GM19351 (cell line): ENCODE measurements around the gene SLC6A12.

Source experiments
- ATAC-seq: cut with Tn5 transposase; IDR thresholded peaks from one replicate; pipeline ENCODE4 v1.9.1; 2021; ENCODE audit warnings: mild to moderate bottlenecking, moderate library complexity; ENCODE audit not compliant: unreplicated experiment

Gene SLC6A12

DNA sequence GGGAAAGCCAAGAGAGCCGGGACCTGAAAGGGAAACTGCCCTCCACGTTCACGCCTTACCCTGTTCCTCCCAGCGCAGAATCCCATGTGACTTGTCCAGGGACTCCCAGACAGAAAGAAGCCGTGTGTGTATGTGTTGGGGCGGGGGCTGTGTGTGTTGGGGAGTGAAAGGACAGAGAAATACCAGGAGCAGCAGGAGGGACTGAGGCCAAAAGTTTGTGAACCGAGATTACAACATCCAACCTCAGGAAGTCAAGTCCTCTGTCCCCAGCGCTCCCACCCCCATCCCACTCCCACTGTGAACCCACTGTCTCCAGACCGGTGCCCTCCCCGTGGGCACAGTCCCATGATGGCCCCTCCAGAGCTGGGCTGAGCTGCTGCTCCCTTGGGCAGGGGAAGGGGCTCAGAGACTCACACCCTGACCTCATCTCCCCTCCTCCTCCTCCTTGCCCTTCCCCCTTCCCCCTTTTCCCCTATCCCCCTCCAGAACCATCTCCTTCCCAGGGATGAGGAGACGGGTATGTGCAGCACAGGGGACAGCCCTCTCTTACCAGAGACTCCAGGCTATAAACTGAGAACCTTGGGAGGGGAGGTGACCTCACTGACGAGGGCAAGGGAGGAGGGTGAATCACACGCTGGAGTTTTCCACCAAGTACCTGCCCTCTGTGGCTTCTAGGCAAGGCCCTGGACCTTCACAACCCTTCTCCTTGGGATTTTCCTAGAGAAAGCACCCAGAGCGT, at the start of gene SLC6A12:
Gene SLC6A12 (minus strand): TSS at position 155 of the 739 bp plus-strand sequence. CDS start 4,171 bp downstream, outside the sequence.
- no peak for ATAC-seq

DNA sequence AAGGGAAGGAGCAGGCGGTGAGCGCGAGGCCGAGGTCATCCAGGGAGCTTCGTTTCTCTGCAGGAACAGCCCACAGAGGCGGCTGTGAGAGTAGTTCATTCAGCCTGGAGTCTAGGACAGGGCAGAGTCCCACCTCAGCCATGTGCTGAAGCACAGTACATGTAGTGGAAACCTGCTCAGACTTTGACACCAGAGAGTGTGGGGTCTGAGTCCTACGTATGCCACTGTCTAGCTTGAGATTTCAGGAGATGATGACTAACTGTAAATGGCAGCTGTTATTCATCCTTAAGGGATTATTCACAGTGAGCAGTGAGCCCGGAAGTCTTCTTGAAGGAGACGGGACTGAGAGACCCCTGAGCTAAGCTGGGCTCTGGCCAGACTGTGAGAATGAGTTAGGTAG, 49.6 kb upstream of the SLC6A12 start:
- no peak for ATAC-seq

DNA sequence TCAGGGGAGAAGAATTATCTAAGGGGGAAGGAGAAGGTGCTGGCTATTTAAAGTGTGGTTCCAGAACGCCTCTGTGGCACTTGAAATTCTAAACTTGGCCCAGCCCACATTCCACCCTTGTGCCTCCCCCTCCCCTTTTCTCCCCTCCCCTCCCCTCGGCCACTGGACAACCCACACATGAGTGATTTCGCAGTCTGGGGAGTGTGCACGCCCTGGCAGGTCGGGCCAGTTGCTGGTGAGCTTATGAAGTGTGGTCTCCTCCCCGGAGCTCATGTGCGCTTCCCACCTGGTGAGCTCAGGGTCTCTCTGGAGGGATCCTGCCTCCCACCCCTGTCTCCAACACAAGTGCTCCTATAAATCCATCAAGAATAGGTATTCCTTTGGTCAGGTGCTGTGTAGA, 48.9 kb upstream of the SLC6A12 start, which contains the start of gene SLC6A13:
Gene SLC6A13 (minus strand): TSS at position 20 of the 400 bp plus-strand sequence. CDS start 2,784 bp downstream, outside the sequence.
- ATAC-seq: no peak

DNA sequence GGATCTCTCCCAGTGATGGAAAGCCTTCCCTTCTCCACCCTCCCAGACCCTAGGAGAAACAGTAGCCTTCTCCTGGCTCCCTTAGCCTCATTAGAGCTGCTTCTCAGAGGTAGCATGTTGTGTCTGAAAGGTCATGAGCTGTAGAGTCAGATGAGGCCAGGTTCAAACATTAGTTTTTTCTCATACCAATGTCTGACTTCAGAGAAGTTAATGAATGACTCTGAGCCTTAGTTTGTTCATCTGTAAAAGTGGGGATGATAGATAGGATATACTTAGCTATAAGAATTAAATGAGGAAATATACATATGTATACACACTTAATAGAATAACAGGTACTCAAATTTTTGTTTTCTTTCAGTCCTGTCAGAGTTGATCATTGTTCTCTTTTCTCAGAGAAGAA, 48.2 kb upstream of the SLC6A12 start:
- ATAC-seq: no peak

DNA sequence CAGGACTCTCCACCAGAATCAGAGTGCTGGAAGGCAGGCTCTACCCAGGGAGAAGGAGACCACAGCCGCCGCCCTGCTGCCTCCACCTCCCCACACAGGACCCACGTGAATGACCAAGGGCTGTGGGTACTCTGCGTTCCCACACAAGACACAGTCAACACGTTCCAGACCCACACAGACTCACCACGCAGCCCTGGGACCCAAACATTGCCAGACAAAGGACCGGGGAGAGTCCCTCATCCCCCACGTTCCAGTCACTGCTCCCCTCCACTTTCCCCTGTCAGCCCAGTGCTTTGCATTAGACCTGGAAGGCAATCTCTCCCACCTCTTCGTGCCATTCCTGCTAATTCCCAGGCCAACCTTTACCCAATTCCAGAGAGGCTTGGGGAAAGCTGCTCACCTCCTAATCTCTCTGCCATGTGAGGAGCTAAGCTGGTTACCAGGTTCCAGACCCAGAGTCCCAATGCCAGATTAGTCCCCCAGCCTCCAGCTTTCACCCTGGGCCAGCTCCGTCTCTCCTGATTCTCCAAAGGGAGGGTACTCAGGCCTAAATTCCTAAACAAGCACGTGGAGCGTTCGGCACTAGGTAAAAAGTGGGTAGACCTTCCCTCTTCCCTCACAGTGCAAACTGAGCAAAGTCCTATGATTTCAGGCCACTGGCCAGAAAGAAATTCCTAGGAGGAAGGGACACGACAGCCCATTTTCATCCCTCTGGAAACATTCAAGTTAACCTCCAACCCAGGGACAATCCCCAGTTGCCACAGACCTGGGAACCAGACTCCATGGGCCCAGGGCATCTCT, 43.8 kb upstream of the SLC6A12 start:
- no peak for ATAC-seq

DNA sequence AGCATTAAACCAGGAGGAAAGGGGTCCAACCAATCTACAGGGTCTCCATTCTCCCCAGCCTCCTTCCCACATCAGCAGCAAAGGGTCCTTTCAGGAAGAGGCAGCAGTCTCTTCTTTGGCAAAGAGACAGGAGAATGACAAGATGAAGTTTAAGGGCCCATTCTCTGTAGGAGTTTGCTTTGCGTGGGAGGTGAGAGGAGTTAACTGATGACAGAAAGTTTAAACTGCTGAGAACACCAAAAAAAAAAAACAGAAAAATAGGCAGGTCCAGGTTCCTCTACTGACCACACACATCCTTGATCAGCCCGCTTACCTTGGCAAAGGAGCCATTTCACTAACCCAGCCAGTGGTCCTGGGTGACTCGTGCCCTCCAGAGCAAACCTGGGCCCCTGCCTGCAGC, 43.0 kb upstream of the SLC6A12 start:
- no peak for ATAC-seq

DNA sequence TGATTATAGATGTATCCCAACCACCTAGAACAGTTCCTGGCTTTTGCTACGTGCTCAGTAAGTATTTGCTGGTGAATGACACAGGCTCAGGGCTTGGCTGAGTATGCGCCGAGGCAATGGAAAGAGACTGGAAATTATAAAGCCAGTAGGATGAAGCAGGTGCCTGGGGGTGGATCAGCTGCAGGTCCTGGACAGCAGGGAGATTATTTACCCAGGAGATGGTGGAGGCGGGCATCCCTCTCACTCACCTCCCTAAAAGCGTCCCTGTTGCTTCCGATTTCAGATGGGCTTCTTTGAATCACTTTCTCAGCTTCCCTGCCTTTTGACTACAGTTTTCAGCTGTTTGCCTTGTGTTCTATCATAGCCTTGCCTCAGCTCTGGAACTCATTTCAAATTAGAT, 42.3 kb upstream of the SLC6A12 start:
- no peak for ATAC-seq

DNA sequence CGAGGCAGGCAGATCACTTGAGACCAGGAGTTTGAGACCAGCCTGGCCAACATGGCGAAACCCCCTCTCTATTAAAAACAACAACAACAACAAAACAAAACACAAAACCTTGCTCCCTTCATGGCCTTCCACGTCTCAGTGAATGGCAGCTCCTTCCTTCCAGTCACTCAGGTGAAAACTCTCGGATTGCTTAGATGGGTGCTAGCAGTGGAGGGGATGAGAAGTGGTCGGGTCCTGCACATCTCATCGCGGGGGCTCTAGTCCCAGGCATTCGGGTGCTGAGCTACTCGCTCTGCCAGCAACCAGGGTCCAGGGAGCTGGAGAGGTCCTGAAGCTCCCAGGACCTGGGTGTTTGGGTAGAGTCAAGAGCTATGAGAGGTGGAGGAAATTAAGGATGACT, 41.0 kb upstream of the SLC6A12 start:
- ATAC-seq: no peak

DNA sequence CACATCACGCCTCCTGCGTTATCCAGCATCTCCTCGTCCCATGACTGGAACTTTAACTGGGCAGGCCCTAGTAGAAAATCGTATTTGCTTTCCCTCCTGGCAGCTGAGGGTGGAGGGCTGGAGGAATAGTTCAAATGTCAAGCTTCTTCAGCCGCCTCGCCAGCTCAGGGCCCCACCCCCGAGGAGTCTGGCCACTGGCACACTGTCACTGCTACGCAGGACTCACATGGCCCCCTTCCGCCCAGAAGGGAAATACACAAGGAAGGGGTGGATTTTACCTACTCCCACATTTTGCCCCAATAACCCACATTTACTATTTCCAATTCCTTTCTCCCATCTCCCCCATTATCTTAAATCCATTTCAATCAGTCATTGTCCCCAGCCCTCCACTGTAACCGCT, 40.1 kb upstream of the SLC6A12 start:
- ATAC-seq: no peak

DNA sequence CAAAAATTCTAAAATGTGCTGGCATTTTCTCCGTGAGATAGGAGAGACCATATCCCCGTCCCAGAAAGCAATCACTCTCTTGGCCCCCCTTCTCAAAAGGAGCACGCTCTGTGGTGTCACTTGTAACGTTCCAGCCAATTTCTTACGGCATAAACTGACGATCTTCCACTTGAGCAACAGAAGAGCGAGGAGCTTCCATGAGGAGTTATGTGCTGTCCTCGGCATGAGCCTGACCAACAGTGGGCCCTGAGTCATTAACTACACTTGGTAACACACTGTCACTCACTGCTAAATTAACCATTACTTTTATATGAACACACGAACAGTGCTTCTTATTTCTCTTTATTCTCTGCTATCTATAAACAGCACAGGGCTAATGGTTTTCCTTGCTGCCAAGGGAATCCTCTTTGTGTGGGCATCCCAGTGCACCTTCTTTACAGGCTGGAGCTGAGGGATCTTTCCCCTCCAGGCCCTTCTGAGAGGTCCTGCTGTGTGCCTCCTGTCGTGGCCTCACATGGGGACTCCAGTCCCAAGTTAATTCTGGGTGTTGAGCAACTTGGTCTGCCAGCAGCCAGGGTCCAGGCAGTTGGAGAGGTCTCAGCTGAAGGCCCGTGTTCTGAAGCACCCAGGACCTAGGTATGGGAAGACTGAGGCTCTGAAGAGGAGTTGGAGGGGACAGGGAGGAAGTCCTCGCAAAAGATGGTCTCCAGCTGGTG, 39.3 kb upstream of the SLC6A12 start:
- ATAC-seq: no peak

DNA sequence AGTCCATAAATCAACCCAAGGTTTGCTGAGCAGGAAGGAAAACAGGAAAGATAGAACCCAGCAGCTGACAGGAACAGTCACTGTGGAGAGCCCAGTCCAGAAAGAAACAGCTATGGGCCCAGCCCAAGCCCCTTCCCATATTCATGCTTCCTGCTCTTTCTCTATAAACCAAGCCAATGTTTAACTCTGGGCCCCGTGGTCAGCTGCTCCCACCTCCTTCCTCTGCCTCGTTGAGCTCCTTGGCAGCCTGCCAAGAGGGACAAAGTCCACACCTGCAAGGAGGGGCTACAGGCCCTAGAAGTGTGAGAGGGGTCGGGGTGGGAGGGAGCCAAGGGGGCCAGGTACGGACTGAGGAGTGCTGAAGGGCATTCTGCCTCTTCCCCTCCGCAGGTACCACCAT, 38.7 kb upstream of the SLC6A12 start:
- no peak for ATAC-seq

DNA sequence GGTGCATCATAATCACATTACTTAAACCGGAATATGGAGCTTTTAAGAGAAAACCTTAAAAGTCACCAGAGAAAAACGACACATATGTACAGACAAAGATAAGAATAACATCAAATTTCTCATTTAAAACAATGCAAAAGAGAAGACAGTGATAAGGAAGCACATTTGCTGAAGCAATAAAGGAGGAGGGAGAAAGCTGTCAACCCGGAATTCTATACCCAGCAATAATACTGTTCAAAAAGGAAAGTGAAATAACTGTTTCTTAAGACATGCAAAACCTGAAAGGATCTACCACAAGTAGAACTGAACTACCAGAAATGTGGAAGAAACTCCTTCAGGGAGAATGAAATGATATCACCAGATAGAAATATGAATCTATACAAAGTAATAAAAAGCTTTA, 33.3 kb upstream of the SLC6A12 start:
- no peak for ATAC-seq

DNA sequence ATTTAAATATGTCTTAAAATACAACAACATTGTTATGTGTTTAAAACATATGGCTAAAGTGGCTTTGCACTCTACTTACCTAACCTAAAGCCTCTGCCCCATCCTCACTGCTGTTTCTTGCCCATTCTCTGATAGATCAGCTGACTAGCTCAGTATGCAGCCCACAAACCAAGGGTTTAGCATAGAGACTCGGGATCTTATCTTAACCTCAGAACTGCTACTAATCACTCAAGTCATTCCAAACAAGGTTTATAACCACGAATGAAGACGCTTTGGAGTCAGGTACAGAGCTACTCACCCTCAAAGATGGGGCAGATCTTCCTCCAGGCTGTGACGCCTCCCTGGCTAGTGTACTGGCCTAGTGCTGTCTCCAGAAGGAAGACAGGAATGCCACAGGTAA, 29.4 kb upstream of the SLC6A12 start:
- no peak for ATAC-seq

DNA sequence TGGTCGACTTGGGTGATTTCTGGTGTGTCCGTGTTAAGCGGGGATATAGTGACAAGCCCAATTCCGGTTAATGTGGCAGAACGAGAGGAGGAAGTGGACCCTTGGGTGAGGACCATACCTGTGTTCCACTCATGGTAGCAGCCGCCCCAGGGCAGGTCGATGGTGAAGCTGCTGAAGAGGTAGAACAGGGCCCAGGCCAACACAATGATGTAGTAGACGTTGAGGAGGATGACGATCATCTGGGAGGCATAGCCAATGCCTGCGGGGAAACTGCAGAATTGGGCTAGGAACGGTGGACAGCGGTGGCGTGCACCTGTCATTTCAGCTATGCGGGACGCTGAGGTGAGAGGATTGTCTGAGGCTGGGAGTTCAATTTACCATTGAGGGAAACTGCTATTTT, 28.5 kb upstream of the SLC6A12 start:
- ATAC-seq: no peak

DNA sequence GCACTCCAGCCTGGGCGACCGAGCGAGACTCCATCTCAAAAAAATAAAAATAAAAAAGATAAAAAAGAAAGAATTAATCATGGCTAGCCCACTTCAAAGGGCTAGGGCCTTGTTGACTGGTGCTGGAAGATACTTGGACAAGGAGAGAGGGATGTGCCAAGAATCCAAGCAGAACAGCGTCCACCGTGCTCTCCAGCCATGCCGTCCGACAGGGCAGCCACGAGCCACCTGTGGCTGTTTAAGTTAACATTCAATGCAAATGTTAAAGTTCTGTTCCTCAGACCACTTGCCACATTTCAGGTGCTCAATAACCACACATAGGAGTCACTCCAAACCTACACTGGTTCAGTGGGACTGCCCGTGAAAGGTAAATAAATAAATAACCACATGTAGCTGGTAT, 27.3 kb upstream of the SLC6A12 start:
- ATAC-seq: no peak

DNA sequence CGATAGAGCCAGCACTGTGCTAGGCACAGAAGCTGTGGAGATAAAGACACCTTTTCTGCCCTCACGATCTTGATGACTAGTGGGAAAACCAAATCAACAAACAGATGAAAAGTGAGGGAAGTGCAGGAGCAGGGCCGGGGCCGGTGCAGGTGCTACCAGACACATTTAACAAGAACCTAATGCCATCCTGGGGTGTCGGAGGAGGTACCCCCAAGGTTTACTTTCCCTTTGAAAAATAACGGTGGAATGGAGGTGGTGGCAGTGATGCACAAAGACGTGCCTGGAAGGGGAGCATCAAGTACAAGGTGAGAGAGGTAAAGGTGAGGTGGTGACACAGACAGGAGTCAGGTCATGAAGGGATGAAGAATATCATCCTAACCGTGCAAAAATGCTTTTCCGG, 26.6 kb upstream of the SLC6A12 start:
- ATAC-seq: no peak

DNA sequence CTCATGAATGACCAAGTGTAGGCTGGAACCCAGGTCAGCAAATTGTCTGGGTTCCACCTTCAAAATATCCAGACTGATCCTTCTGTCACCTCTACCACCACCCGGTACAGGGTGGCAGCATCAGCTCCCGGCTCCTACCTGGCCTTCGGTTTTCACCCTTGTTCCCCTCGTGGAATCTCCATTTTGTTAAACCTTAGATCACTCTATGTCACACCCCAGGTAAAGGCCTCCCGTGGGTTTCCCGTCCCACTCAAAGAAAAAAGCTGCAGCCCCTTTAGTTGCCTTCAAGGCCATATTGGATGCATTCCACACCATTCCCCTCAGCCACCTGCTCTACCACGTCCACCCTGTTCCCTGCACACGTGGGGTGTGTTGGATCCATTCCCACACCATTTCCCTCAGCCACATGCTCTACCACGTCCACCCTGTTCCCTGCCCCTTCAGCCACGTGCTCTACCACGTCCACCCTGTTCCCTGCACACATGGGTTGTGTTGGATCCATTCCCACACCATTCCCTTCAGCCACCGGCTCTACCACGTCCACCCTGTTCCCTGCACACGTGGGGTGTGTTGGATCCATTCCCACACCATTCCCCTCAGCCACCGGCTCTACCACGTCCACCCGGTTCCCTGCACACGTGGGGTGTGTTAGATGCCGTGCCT, 24.9 kb upstream of the SLC6A12 start:
- no peak for ATAC-seq

DNA sequence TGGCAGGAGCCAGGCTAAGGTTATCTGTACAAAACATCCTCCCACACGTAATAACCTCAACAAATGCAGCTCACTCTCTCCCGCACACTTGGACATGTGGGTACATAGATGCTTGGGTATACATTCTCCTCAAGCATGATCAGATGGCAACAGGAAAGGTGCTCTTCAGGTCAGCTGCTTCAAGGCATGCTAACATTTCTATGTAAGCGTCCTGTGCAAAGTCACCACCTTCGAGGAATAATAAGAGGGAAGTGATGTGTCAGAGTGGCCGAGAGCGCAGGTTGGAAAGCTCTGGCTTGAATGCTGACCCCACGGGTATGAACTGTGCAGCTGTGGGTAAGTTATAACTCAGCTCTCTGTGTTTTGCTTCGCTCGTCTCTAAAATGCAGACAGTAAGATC, 24.2 kb upstream of the SLC6A12 start:
- ATAC-seq: no peak

DNA sequence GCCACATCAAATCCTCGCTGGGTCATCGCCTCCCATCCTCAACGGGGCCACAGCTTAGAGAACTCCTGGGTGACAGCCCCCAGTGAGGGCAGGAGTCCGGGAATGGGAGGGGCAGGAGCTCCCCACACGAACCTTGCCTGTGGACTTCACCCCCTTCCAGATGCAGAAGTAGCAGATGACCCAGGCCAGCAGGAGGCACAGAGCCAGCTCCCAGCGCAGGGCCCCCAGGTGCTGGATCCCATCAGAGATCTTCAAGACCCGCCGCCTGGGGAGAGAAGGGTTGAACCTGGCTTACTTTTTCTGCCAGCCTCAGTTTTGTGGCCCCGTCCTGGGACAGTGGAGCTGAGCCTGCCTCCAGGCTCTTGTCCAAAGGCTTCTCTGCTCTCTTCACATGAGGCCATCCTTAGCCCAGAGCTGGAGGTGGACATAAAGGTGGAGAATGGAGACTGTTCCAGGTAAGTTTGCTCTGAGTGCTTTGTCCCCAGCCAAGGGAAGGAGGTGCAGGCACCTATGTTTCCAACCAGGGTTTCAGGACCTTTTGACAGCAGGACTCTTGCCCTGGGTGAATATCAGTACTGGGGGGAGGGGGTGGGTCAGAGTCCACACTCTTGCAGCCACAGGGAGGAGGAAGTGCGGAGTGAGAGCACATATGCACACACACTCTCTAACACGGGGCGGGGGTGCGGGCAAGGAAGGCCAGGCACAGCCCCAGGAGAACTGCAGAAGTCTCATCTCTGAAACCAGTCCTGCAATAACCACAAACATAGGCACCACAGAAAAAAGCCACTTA, 23.3 kb upstream of the SLC6A12 start:
- ATAC-seq: no peak

DNA sequence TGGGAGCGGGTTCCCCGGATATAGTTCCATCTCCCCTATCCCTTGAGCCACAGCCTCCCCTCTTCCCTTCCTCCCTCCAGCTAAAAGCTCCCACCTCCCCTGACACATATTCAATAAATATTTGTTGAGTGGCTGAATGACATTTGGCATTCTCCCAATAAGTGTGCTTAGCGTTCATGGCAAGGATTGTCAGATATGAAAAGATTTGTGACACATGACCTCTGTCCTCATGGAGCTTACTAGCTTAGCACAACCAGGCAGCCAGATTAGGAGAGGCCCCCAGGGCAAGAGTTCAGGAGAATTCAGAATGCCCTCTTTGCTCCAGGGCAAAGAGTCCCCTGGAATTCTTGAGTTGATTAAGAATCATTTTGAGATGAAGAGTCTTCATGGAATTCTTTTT, 22.5 kb upstream of the SLC6A12 start:
- ATAC-seq: no peak
